IMR-90 (cell line): ENCODE measurements around the gene GABBR2. TPM values are rescaled to one million over a fixed set of nuclear protein-coding genes. Genes with fewer than 3 reads are reported as not detected.
A peak's percentile ranks its signal among the peaks of the same experiment; 100 is the strongest.

Experiments used
- ATAC-seq: fragments of 200-7000 bp; cut with Tn5 transposase; 2 replicates; pipeline ENCODE4 v1.9.1; 2020; ENCODE audit warnings: low read depth, mild to moderate bottlenecking, moderate library complexity
- BruUV-seq: library from RNA; stranded (reverse); fragments of 400-500 nt; replicated peaks from 2 replicates; lab custom pipeline; 2021; lab: Mats Ljungman, UMichigan
- CTCF ChIA-PET: fragments of 300-600 bp; formaldehyde crosslinking; extraction: SDS; loops from one replicate; lab custom pipeline; 2021; ENCODE audit warnings: antibody characterized with exemption; lab: Yijun Ruan, JAX
- POLR2A ChIA-PET: fragments of 300-600 bp; sonication (Branson Sonifier 250); formaldehyde crosslinking; loops from one replicate; lab custom pipeline; 2022; ENCODE audit warnings: antibody characterized with exemption; ENCODE audit not compliant: unreplicated experiment; lab: Charles Lee
- DNase-seq: peaks from one replicate; pipeline ENCODE4 v3.0.0; 2013
- H2AFZ ChIP-seq: replicated peaks from 2 replicates; pipeline ENCODE3; 2013; ENCODE audit warnings: low read length, mild to moderate bottlenecking; ENCODE audit not compliant: poor library complexity
- H2AK5ac ChIP-seq: 2 replicates; pipeline ENCODE4 v1.6.1; 2013; ENCODE audit warnings: low read depth, low read length, inconsistent platforms
- H2AK9ac ChIP-seq: replicated peaks from 2 replicates; pipeline ENCODE3; 2013; ENCODE audit warnings: mild to moderate bottlenecking, low read depth, low read length, moderate library complexity; ENCODE audit not compliant: poor library complexity
- H2BK120ac ChIP-seq: 2 replicates; pipeline ENCODE4 v1.6.1; 2013; ENCODE audit warnings: low read depth, low read length, inconsistent platforms
- H2BK15ac ChIP-seq: 3 replicates; pipeline ENCODE4 v1.6.1; 2013; ENCODE audit warnings: low read depth, low read length, inconsistent platforms
- H2BK20ac ChIP-seq: 2 replicates; pipeline ENCODE4 v1.6.1; 2013; ENCODE audit warnings: low read depth, mild to moderate bottlenecking, inconsistent platforms, low read length, moderate library complexity
- H2BK5ac ChIP-seq: 2 replicates; pipeline ENCODE4 v1.6.1; 2013; ENCODE audit warnings: mild to moderate bottlenecking, low read depth, low read length, inconsistent platforms; ENCODE audit not compliant: poor library complexity, severe bottlenecking
- H3K14ac ChIP-seq: replicated peaks from 2 replicates; pipeline ENCODE4 v1.6.1; 2013; ENCODE audit warnings: low read depth, low read length, inconsistent platforms
- H3K18ac ChIP-seq: 2 replicates; pipeline ENCODE4 v1.6.1; 2013; ENCODE audit warnings: low read depth, low read length, control low read depth
- H3K23ac ChIP-seq: 2 replicates; pipeline ENCODE4 v1.6.1; 2013; ENCODE audit warnings: low read depth, low read length, inconsistent platforms
- H3K27ac ChIP-seq: 2 replicates; pipeline ENCODE4 v1.5.1; 2013; ENCODE audit warnings: mild to moderate bottlenecking, control low read depth, low read length; ENCODE audit not compliant: insufficient read depth
- H3K27me3 ChIP-seq: 2 replicates; pipeline ENCODE4 v1.6.1; 2013; ENCODE audit warnings: low read length; ENCODE audit not compliant: control insufficient read depth, insufficient read depth
- H3K36me3 ChIP-seq: 2 replicates; pipeline ENCODE4 v1.6.1; 2013; ENCODE audit warnings: low read length, mixed read lengths; ENCODE audit not compliant: control insufficient read depth, insufficient read depth
- H3K4ac ChIP-seq: 2 replicates; pipeline ENCODE4 v1.6.1; 2013; ENCODE audit warnings: low read depth, low read length, inconsistent platforms
- H3K4me1 ChIP-seq: 2 replicates; pipeline ENCODE4 v1.6.1; 2013; ENCODE audit warnings: low read length, mixed read lengths; ENCODE audit not compliant: control insufficient read depth, insufficient read depth
- H3K4me2 ChIP-seq: 2 replicates; pipeline ENCODE4 v1.6.1; 2013; ENCODE audit warnings: low read depth, mild to moderate bottlenecking, control low read depth, low read length, moderate library complexity
- H3K4me3 ChIP-seq: 2 replicates; pipeline ENCODE4 v1.5.1; 2013; ENCODE audit warnings: low read depth, mild to moderate bottlenecking, control low read depth, low read length, moderate library complexity; ENCODE audit not compliant: insufficient read depth
- H3K56ac ChIP-seq: 2 replicates; pipeline ENCODE4 v1.6.1; 2013; ENCODE audit warnings: low read length, inconsistent platforms; ENCODE audit not compliant: insufficient read depth; ENCODE audit errors: extremely low read depth
- H3K79me1 ChIP-seq, 2 experiments: 2 replicates each; pipeline ENCODE4 v1.6.1; 2013; ENCODE audit warnings: low read length in 2 of 2, inconsistent platforms in 1 of 2, low read depth in 1 of 2
- H3K9ac ChIP-seq: 2 replicates; pipeline ENCODE4 v1.6.1; 2013; ENCODE audit warnings: low read depth, low read length, control low read depth
- H3K9me1 ChIP-seq: 2 replicates; pipeline ENCODE4 v1.6.1; 2013; ENCODE audit warnings: low read length, inconsistent platforms; ENCODE audit not compliant: insufficient read depth
- H3K9me3 ChIP-seq: 2 replicates; pipeline ENCODE4 v1.6.1; 2013; ENCODE audit warnings: low read length; ENCODE audit not compliant: control insufficient read depth, insufficient read depth
- H4K20me1 ChIP-seq: 2 replicates; pipeline ENCODE4 v1.6.1; 2013; ENCODE audit warnings: low read length, inconsistent platforms; ENCODE audit not compliant: insufficient read depth
- H4K5ac ChIP-seq: 2 replicates; pipeline ENCODE4 v1.6.1; 2013; ENCODE audit warnings: mild to moderate bottlenecking, low read depth, low read length, control low read depth
- H4K8ac ChIP-seq, 2 experiments: 2 replicates each; pipeline ENCODE4 v1.6.1; 2013; ENCODE audit warnings: low read depth in 2 of 2, low read length in 2 of 2, control low read depth in 1 of 2, inconsistent platforms in 1 of 2
- H4K91ac ChIP-seq: 2 replicates; pipeline ENCODE4 v1.6.1; 2013; ENCODE audit warnings: low read depth, low read length, inconsistent platforms; ENCODE audit not compliant: insufficient read depth
- BHLHE40 ChIP-seq: fragments of 150-350 bp; IDR thresholded peaks from 2 replicates; pipeline ENCODE4 v1.6.1; 2016; ENCODE audit warnings: mild to moderate bottlenecking, low read depth, low read length
- CHD1 ChIP-seq: IDR thresholded peaks from 2 replicates; pipeline ENCODE4 v1.6.1; 2012; ENCODE audit warnings: low read depth, low read length, improper control_type of control experiment
- MAFK ChIP-seq: IDR thresholded peaks from 2 replicates; pipeline ENCODE4 v1.6.1; 2012; ENCODE audit warnings: low read depth, low read length, improper control_type of control experiment
- MXI1 ChIP-seq: IDR thresholded peaks from 2 replicates; pipeline ENCODE4 v1.6.1; 2012; ENCODE audit warnings: low read depth, mild to moderate bottlenecking, low read length, moderate library complexity, borderline replicate concordance
- POLR2A ChIP-seq: IDR thresholded peaks from 2 replicates; pipeline ENCODE4 v1.6.1; 2012; ENCODE audit warnings: mild to moderate bottlenecking, low read depth, low read length
- RCOR1 ChIP-seq: IDR thresholded peaks from 2 replicates; pipeline ENCODE4 v1.6.1; 2012; ENCODE audit warnings: mild to moderate bottlenecking, low read length, improper control_type of control experiment; ENCODE audit not compliant: insufficient replicate concordance
- RFX5 ChIP-seq: IDR thresholded peaks from 2 replicates; pipeline ENCODE4 v1.8.0; 2012; ENCODE audit warnings: low read depth, mild to moderate bottlenecking, low read length, moderate library complexity
- SMC3 ChIP-seq: fragments of 150-350 bp; IDR thresholded peaks from 2 replicates; pipeline ENCODE4 v1.6.1; 2016; ENCODE audit warnings: low read depth, mild to moderate bottlenecking, antibody characterized with exemption, low read length, moderate library complexity
- WGBS, 2 experiments: methylation state at CpG; one replicate each; pipeline versions ENCODE4 v1.1.5 to v1.1.7; 2013; ENCODE audit warnings: missing lambda C conversion rate in 2 of 2; ENCODE audit not compliant: insufficient read length in 1 of 2; ENCODE audit errors: extremely low coverage in 2 of 2; 5-methylcytosine and 5-hydroxymethylcytosine counted together
- dilution Hi-C: fragments of 300-500 bp; cut with HindIII; formaldehyde crosslinking; loops from one replicate; pipeline ENCODE4 v1.14.3; 2018; ENCODE audit warnings: low sequenced_read_pairs; ENCODE audit not compliant: unreplicated experiment
- in situ Hi-C: fragments of 300-500 bp; cut with MboI; formaldehyde crosslinking; loops from 3 replicates; pipeline ENCODE4 v1.14.3; 2019; ENCODE audit warnings: low sequenced_read_pairs, inconsistent platforms, mixed read lengths
- intact Hi-C: fragments of 100-400 bp; cut with micrococcal nuclease; formaldehyde crosslinking; loops from 2 replicates; pipeline ENCODE4 v1.10.0; 2022
- polyA plus RNA-seq, 3 experiments: library from polyadenylated mRNA; depleted of rRNA; stranded (reverse); fragments of >200 nt; gene quantifications; 2 replicates each; pipeline ENCODE4 v1.2.3, GENCODE V29; 2012; ENCODE audit warnings: low replicate concordance in 1 of 3
- total RNA-seq: library from RNA; depleted of rRNA; stranded (reverse); fragments of >200 nt; gene quantifications from 2 replicates; pipeline ENCODE4 v1.2.3, GENCODE V29; 2012
- TF ChIP-seq, protein P1 (sequence below): fragments of 150-350 bp; IDR thresholded peaks from 2 replicates; pipeline ENCODE4 v1.6.1; 2017; ENCODE audit warnings: mild to moderate bottlenecking, antibody characterized with exemption, low read length, low read depth
- TF ChIP-seq, protein P2 (sequence below): conservative IDR thresholded peaks from 2 replicates; pipeline ENCODE4 v1.5.1; 2012; ENCODE audit warnings: mild to moderate bottlenecking, low read depth, low read length, improper control_type of control experiment
- TF ChIP-seq, protein P3 (sequence below): fragments of 150-350 bp; IDR thresholded peaks from 2 replicates; pipeline ENCODE4 v1.6.1; 2016; ENCODE audit warnings: low read depth, mild to moderate bottlenecking, low read length, moderate library complexity, borderline replicate concordance

Gene GABBR2
- total and polyA plus RNA-seq, 2 of the 4 experiments (the other 2 are of a cell fraction): 14.2 to 20.3 TPM

DNA sequence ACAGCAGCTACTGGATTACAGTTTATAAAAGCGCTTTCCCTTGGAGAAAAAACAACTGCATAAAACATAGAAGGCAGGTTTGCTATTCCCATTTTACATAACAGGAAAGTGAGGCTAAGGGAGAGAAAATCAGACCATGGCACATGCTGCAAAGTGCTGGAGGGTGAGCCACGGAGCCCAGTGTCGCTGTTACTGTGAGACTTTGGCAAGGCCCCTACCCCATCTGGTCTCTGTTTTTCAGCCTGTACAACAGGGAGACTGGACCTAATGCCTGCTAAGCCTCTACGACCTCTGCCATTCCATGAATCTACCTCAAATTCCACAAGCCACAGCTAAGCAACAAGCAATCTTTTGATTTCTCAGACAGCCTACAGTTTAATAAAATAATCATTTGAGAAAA, 139.2 kb downstream of the GABBR2 start:
- DNase-seq (no peak), ATAC-seq (no peak)
- H3K4ac ChIP-seq: no peak overlapping the region
- H3K4me2 ChIP-seq: no peak overlapping the region
- H2BK5ac ChIP-seq: no peak overlapping the region
- no peak overlapping the region for H3K9ac ChIP-seq
- TF ChIP-seq SMC3: no peak
- TF ChIP-seq MAFK: no peak
- TF ChIP-seq RCOR1: no peak
- no peak for TF ChIP-seq RFX5
- TF ChIP-seq, protein P1, sequence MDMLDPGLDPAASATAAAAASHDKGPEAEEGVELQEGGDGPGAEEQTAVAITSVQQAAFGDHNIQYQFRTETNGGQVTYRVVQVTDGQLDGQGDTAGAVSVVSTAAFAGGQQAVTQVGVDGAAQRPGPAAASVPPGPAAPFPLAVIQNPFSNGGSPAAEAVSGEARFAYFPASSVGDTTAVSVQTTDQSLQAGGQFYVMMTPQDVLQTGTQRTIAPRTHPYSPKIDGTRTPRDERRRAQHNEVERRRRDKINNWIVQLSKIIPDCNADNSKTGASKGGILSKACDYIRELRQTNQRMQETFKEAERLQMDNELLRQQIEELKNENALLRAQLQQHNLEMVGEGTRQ: no peak
- no peak for TF ChIP-seq POLR2A
- TF ChIP-seq, protein P2, sequence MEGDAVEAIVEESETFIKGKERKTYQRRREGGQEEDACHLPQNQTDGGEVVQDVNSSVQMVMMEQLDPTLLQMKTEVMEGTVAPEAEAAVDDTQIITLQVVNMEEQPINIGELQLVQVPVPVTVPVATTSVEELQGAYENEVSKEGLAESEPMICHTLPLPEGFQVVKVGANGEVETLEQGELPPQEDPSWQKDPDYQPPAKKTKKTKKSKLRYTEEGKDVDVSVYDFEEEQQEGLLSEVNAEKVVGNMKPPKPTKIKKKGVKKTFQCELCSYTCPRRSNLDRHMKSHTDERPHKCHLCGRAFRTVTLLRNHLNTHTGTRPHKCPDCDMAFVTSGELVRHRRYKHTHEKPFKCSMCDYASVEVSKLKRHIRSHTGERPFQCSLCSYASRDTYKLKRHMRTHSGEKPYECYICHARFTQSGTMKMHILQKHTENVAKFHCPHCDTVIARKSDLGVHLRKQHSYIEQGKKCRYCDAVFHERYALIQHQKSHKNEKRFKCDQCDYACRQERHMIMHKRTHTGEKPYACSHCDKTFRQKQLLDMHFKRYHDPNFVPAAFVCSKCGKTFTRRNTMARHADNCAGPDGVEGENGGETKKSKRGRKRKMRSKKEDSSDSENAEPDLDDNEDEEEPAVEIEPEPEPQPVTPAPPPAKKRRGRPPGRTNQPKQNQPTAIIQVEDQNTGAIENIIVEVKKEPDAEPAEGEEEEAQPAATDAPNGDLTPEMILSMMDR: no peak
- TF ChIP-seq BHLHE40: no peak
- no peak for TF ChIP-seq CHD1
- TF ChIP-seq MXI1: no peak
- TF ChIP-seq, protein P3, sequence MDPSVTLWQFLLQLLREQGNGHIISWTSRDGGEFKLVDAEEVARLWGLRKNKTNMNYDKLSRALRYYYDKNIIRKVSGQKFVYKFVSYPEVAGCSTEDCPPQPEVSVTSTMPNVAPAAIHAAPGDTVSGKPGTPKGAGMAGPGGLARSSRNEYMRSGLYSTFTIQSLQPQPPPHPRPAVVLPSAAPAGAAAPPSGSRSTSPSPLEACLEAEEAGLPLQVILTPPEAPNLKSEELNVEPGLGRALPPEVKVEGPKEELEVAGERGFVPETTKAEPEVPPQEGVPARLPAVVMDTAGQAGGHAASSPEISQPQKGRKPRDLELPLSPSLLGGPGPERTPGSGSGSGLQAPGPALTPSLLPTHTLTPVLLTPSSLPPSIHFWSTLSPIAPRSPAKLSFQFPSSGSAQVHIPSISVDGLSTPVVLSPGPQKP: no peak
- no TSS peak for BruUV-seq
- WGBS, 2 experiments: 87% methylated on average over 2 of the region's 4 CpGs; no CpG with 5 or more reads in 1 of the 2 experiments
- no peak overlapping the region for H4K5ac ChIP-seq
- no peak overlapping the region for H3K4me3 ChIP-seq
- in situ Hi-C loops: no loop called here
- dilution Hi-C loops: no loop called here
- H3K14ac ChIP-seq: no peak overlapping the region
- no peak overlapping the region for H3K18ac ChIP-seq
- no peaks in the 10 kb centered on the region for H3K36me3 ChIP-seq
- H3K27ac ChIP-seq: no peak overlapping the region
- H4K8ac ChIP-seq: no peak overlapping the region
- H3K27me3 ChIP-seq: no peaks in the 10 kb centered on the region; the same call in 1 of the 2 replicates
- H3K9me1 ChIP-seq: no peaks in the 10 kb centered on the region; the same call in none of the 2 replicates
- H3K23ac ChIP-seq: peak overlapping the region; percentile 36; the same call in 1 of the 2 replicates
- no peaks in the 10 kb centered on the region for H3K9me3 ChIP-seq
- CTCF ChIA-PET: no interaction called here
- peak overlapping the region; percentile 31; the same call in 1 of the 2 replicates for H2AK5ac ChIP-seq
- no peak overlapping the region for H2BK20ac ChIP-seq
- POLR2A ChIA-PET: no interaction called here
- H4K20me1 ChIP-seq: no peaks in the 10 kb centered on the region
- H3K4me1 ChIP-seq: peaks cover 2% of the 10 kb centered on the region
- H3K56ac ChIP-seq: no peak overlapping the region
- peaks cover under 1 to 13% of the 10 kb centered on the region in 2 experiments; a peak in 1 of 4 replicates for H3K79me1 ChIP-seq
- no peak overlapping the region for H2BK120ac ChIP-seq
- no peak overlapping the region for H2AK9ac ChIP-seq
- intact Hi-C loops: no loop called here
- no peak overlapping the region for H2AFZ ChIP-seq
- H2BK15ac ChIP-seq: no peak overlapping the region
- H4K91ac ChIP-seq: no peak overlapping the region
